Measurements from ENCODE around the gene ADAT3.
A peak's percentile ranks its signal among the peaks of the same experiment; 100 is the strongest.
"Not testable (repeated sequence)": the region's sequence is repeated elsewhere in the genome, so short reads cannot be mapped to it uniquely, and the experiment has no call there.

ADAT3 gene

DNA sequence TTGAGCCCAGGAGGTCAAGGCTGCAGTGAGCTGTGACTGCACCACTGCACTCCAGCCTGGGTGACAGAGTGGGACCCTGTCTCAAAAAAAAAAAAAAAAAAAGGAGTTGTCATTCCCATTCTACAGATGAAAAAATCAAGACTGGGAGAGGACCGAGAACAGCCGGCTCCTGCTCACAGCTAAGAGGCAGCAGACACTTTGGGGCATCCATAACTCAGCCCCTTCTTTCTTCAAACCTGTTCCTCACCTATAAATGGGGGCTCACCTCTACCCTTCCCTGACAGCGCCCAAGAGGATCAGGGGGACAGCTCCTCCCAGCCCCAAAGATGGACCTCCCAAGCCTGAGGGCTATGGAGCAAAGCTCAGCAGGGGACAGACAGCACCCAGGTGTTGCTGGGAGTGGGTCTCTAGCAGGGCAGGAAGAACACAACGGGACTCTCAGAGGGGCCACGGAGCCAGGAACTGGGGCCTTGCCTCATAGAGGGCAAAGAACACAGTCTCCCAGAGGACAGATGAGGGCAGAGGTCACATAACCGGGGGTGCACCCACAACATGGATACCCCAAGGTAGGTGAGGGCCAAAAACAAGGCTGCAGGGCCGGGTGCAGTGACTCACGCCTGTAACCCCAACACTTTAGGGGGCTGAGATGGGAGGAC, 38.4 kb upstream of the ADAT3 start:
- no peak for DNase-seq

DNA sequence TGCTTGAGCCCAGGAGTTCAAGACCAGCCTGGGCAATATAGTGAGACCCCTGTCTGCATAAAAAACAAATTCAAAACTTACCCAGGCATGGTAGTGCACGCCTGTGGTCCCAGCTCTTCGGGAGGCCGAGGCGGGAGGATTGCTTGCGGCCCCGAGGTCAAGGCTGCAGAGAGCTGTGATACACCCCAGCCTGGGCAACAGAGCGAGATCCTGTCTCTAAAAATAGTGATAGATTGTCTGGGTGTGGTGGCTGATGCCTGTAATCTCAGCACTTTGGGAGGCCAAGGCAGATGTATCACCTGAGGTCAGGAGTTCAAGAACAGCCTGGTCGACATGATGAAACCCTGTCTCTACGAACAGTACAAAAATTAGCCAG, 37.9 kb upstream of the ADAT3 start:
- DNase-seq = no peak

DNA sequence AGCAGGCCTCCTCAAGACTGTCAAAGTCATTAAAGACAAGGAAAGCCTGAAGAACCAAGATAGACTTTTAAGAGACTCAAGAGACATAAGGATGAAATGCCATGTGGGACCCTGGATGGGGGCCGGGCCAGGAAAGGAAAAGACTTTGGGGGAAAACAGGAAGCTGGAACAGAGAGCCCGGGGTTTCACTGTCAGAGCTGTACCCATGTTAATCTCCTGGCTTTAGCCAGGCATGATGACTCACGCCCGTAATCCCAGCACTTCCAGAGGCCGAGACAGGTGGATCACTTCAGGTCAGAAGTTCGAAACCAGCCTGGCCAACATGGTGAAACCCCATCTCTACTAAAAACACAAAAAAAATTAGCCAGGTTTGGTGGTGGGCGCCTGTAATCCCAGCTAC, 36.2 kb upstream of the ADAT3 start:
- DNase-seq = no peak

DNA sequence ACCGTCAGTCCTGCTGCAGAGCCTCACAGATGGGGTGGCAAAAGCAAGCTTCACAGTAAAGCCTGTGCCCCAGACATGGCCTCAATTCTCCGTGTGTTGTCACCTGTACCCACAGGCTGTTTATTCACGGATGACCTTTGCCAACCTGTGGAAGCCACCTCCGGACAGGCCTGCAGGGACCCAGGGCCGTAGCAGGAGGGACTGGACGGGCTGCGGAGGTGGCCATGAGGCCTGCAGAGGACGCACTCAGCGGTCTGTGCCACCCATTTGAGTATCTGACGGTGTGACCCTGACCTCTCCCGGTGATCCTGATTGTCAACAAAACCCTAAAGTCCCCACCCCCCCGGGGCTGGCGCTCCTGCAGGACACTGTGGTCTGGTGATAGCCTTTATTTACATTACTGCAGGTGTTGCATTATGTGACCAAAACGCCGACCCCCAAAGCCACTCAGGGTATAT, 34.0 kb upstream of the ADAT3 start:
- no peak for DNase-seq

DNA sequence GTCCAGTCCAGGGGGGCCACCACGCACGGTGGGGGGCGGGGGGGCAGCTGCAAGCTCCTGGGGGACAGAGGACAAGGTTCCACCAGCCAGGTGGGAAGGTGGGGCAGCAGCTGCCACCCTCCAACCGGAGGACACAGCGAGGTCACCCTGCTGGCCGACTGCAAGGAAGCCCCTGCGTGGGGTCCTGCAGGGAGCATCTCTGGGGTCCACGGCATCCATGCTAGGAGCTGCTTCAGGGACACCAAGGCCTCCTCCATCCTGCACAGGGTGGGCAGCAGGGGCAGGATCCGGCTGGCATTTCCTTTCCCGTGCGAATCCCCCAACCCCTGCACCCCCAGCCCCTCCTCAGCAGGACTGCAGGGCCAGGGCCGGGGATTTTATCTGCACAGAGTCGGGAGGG, 33.6 kb upstream of the ADAT3 start:
- no peak for DNase-seq

DNA sequence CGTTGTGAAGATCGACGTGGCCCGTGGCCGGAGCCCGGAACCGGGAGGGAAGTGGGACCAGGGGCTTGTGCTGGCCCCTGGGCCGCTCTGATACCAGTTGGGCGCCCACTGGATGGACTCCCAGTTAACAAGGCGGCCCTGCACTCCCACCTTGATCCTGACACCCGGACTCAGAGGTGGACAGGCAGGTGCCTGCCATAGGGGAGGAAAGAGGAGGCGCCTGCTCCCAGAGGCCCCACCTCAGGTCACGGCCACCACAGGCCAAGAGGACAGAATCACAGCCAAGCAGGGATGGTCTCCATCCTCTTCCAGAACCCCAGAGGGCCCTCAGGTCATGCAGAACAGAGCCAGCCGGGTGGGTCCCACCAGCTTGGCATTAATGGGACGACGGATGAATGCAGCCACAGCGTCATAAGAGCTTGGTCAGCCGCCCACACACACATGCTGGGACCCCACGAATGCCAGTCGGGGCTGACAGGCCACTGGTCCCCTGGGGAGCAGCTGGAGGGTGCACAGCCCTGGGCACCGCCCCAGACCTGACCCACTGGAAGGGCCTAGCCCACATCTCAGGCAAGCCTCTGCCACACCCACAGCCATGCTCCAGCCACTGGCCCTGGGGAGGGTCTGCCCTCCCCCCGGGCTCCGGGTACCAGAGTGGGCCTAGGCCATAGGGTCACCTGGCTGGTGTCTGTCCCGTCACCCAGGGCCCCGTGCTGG, 32.2 kb upstream of the ADAT3 start:
- DNase-seq = no peak

DNA sequence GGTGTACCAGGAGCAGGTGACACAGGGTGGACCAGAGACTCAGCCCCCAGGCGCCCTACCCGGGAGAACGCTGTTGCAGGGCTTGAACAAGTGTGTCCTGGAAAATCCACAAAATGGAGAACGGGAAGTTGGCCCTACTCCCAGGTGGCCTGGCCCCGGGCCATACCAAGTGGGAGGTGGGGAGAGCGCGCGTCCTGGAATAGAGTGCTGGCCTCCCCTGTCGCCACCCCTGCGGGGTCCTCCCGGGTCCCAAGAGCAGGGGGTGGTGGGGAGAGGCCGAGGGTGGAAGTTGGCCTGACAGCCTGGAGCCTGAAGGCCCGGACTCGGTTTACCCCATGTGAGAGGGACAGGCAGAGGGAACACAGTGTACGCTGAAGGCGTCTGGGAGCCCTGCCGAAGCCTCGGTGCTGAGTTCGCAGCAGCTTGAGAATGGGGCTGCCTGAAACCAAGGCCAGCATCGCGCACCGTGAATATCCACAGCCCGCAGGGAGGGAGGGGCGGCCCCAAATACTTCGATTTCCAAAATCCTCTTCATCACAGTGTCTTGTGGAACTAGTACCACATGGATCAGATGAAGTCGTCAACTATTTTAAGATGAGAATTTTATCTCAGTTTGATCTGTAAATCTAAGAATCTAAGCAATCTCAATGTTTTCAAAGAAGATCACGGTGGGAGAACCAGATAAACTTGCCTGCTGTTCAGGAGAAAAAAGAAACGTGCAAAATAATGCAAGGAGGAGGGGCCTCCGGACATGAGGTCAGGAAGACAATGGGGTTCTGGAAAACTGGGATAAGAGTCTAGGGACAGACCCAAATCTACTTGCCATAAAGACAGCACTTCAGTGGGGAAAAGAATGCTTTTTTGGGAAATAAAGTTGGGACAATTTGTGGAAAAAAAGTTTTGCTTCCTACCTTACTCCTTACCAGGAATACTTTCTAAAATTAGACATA, 31.4 kb upstream of the ADAT3 start:
- no peak for DNase-seq

DNA sequence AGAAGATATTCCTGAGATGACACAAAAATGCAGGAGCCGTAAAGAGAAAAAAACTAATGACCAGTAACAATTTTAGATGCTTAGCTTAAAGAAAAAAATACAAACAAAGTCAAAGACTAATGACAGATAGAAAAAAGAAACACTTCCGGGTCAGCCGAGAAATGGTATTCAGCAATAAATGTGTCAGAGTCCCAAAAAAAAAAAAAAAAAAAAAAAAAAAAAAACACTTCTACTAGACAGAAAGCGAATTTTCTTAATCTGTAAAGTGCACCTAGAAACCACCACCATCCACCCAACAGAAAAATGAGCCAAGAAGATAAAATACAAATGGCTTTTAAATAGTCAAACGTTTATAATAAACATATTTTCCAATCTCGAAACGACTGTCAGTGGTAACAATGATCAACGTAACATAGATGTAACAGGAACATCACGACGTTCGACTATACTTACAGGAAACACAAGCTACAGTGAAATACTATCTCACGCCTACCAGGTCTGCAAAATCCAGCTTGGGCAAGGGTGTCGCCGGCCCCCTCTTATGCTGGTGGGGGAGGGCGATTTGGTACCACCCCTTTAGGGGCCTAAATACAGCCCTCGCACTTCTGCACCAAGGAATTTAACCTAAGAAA, 30.5 kb upstream of the ADAT3 start:
- no peak for DNase-seq

DNA sequence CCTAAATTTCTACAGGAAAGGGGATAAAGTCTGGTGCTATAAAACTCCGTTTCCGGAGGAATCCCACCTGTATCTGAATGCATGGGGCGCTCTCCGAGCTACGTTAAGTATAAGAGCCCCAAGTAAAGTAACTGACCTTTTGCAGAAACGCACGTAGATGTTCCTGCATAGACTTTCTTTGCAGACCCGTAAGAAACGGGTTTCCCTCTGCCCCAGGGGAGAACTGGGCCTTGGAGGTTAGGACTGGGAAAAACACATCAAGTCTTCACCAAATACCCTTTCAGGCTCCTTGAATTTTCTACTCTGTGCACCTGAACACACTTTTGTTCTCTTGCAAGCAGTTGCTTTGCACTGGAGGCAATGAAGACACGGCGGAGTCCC, 29.9 kb upstream of the ADAT3 start:
- not testable (repeated sequence) for DNase-seq

DNA sequence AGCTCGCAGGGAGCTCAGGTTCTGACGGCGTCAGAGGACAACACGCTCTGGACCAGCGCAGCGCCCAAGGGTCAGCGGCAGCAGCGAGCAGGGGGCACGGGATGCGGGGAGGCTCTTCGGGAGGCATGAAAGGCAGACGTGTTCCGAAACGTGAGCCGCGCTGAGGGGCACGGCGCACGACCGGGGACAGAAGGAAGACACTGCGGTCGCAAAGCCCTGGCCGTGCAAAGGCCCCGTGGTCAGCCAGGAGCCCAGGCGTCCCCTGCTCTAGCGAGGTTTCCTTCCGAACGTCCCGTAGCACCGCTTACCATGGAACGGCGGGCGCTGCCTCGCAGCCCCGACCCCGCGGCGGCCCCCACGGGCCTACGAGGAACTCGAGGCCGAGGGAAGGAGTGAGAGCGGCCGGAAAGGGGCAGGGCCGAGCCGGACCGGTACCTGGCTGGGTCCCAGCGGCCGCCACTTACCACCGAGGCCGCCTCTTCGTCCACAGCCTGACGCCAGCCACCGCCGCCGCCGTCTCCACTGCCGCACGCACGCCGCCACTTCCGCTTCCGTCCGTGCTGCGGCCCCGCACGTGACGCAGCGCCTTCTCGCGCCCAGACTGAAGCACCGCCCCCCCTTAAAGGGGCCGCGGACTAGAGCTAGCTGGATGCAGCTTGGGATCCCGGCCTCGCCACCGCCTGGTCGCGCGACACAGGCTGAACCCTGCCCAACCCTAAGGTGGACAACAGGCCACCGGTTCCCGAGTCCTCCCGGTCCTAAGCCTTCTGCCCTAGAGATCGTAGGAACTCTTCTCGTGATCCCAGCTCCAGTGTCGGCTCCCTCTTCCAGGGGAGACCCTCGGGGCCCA, 29.3 kb upstream of the ADAT3 start:
- peak; percentile 91 for DNase-seq

DNA sequence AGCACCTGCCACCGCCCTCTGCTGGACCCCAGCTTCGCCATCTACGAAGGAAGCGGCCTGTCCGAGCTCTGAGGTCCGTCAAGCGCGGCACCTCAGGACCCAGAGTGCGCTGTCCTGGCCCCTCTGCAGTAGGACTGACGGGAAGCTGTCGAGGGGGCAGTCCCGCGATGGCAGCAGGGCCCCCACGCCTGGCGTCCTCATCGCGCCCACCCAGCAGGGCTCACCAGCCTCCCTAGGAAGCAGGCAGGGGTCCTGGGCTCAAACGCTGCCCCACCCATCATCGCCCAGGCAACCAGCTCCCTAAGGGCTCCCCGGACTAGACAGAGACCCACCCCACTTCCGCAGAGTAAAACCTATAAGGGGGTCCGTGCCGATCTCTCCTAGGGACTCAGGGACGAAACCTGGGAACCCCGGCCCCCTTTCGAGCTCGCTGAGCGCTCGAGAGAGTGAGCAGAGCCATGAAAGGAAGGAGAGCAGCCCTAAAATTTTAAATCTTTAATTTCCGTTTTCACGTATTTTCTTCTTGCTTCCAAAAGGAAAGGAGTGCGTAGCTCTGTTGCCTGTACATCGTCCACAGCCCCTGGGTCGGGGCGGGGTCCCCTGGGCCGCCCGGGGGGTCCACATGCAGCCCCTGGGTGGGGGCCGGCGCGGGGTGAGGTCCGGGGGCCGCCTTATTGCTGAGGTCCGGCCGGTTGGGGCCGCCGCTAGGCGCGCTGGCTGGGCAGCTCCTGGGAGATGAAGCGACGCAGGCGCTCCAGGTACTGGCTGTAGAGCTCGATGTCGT, 28.5 kb upstream of the ADAT3 start:
- not testable (repeated sequence) for DNase-seq

DNA sequence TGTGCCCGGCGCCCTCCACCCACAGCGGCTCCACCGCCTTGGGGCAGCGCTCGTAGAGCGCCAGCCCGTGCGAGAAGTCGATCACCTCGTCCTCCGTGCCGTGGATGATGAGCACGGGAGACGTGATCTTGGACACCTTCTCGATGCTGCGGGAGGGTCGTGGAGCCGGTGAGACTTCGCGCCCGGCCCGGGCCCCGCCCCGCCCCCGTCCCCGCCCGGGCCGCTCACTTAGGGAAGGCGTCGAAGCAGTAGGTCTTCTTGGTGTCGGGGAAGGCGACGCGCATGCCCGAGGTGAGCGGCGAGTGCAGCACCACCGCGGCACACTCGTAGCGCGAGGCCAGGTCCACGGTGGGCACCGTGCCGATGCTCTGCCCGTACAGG, 27.9 kb upstream of the ADAT3 start:
- not testable (repeated sequence) for DNase-seq

DNA sequence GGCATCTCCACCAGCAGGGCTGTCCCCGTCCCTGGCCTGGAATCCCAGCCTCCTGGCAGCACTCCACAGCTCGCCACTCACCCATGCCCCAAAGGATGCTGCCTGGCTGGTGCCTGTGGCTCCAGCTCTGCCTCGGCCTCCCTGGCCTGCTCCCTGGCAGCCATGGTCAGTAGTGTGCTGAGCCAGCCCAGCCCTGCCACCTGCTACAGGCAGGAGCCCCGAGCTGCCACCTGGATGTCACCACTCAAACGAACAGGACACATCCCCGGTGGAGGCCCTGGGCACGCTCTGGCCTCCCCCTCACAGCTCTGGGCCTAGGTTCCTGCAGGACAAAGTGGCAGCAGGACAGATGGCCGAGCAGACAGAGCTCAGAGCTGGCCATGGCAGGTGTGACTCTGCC, 26.6 kb upstream of the ADAT3 start:
- not testable (repeated sequence) for DNase-seq

DNA sequence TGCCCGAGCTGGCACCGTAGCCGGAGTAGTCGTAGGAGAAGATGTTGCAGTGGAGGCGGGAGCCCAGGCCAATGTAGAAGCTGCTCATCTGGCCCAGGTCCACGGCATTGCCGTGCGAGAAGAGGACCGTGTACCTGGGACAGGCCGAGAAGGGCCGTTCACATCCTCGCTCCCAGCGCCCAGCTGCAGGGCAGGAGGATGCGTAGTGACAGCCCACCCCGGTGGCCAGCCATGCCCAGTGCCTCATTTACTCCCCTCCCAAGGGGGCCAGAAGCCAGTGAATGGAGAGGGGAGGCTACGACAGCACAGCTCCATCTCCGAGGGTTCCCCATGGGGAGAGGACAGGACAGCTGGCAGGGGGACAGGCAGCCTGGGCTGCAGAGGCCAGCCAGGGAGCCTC, 25.2 kb upstream of the ADAT3 start:
- not testable (repeated sequence) for DNase-seq

DNA sequence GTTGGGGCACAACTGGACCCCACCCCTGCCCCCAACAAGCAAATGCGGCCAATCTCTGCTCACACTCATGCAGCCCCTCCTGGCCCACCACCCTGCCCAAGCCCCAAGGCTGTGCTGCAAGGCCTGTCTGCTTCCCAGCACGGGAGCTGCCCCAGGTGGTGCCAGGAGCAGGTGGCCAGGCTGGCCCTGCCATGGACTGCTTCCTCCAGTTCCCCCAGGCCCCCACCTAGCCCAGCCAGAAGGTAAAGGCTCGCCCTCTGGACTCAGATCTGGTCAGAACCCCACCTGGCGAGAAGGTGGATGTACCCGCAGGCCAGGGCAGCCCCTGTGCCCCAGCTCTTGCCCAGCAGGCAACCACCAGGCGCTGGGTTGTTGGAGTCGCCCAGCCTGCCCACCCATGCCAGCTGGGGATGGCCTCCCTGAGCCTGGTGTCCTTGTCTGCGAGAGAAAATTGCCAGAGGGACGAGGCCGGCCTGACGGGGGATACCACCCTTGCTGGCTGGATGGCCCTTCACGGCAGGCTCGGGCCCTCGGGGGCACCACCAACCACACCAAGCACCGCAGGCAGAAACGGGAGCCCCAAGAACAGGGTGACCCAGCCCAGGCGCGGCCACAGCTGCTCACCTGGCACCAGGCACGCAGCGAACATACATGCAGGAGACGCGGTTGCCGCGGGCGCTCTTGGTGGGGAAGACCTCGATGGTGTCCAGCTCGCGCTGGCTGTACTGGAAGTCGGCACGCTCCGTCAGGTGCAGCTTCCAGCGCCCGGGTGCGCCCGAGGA, 24.4 kb upstream of the ADAT3 start:
- no peak for DNase-seq

DNA sequence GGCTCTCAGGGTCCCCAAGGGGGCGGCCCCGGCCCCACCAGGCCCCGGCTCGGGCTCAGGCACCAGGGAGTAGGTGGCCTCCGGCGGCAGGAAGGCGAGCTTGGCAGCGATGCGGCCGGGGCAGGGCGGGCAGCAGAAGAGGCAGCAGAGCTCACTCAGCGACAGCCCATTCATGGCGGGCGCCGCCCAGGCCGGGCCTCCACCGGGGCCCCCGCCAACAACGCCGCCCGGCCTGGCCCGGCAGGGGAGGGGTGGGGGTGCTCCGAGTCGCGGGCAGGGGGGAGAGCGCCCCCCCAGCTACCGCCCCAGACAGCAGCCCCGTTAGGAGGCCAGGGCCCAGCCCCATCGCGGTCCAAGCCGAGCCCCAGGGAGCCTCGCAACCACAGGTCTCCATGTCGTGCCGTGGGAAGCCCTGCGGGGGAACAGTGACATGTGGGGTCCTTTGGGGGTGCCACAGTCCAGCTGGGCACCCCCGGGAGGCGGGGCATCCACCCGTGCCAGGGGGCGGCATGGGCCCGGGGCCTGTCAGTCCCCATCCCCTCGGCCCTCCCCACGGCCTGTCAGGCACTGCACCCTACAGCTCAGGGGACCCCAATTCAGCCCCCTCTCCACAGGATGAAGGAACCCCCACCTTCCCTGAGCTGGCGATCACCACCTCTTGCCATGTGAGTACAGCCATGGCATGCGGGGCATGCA, 23.7 kb upstream of the ADAT3 start:
- not testable (repeated sequence) for DNase-seq

DNA sequence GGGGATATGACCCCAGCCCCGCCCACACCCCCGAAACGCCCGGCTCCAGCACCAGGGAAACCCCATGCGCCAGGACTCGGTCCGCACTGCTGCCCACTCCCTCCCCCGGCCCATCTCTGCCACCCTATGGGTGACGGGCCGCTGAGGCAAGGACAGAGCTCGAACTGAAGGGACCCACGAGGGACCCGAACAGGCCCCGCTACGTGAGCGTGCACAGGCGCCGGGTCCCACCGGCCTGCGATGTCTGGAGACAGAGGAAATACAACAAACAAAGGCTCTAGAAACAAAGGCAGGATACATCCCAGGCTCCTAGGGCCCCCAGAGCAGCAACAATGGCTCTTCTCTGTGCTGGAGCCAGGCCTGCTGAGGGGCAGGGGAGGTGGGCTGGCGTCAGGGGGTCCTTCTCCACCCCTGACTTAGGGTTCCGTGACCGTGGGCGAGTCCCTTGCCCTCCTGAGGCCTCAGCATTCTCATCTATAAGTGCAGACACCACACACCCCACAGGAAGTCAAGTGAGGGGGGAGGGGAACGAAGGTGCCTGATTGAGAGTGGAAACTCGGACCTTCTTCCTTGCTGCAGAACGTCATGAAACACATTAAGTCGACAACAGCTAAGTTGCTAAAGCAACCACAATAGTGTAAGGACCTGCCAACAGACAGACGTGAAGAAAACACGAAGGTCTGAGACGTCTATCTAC, 23.0 kb upstream of the ADAT3 start:
- no peak for DNase-seq

DNA sequence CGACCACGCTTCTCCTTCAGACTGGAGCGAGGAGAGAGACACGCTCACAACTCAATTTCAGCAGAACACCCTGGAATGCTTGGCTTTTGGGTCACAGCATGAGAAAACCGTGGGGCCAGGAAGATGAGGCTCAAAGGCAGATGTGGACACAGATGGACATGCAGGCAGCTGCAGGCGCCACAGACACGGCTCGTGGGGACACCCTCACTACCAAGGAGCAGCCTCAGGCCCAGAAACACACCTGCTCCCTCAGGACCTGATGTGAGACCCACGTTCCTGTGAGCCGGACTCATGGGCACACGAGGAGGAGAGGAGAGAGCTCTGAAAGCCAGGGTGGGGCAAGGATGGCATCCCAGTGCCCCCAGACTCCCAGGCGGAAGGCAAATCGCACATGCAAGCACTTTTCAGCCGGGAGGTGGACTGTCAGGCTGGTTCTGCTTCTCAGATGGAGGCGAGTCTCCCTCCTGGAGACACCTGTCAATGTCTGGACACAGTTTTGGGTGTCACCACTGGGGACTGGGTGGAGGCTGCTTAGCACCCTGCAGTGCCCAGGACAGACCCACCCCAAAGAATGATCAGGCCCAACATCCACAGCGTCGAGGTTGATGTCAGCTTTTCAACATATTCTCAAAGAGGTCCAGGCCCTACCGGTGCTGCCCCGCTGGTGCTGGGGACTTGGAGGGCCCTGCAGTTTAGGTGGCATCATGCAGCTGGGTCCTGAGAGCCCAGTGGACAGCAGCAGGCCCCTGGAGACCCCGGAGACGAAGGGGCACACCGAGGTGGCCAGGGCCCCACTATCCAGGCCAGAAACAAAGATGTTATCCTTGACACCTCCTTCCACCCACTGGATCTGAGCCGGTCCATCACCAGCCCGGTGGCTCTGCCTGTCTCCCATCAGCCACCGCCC, 22.2 kb upstream of the ADAT3 start:
- DNase-seq = no peak
